ENCODE results near the gene PPP6R2.

The PPP6R2 gene

GRCh38 chr22:50487290-50488005 is 144.3 kb downstream of the PPP6R2 start:
- DNase-seq (ENCODE audit: low read depth), result no peak

- no peak for DNase-seq (ENCODE audit: low read depth)
Measured at GRCh38 chr22:50488006-50488677, 145.0 kb downstream of the PPP6R2 start.

GRCh38 chr22:50488886-50489285 is 145.8 kb downstream of the PPP6R2 start:
- DNase-seq (ENCODE audit: low read depth), result no peak

GRCh38 chr22:50489363-50490243 is 146.5 kb downstream of the PPP6R2 start:
- no peak for DNase-seq (ENCODE audit: low read depth)

- no peak for DNase-seq (ENCODE audit: low read depth)
Measured at GRCh38 chr22:50490531-50491308, 147.6 kb downstream of the PPP6R2 start.
